HL-60 (cell line): Measurements from ENCODE around the gene SLC37A3.

Experiments
- DNase-seq, 2 experiments: peaks; one replicate each; pipeline ENCODE4 v3.0.0-alpha.2; 2010 to 2020; ENCODE audit warnings: low read depth in 1 of 2, low spot score in 1 of 2
- H3K27ac ChIP-seq: fragments of 250-450 bp; sonication (Bioruptor Pico); replicated peaks from 2 replicates; pipeline ENCODE4 v1.5.1; 2020; ENCODE audit warnings: mild to moderate bottlenecking, moderate library complexity
- H3K27me3 ChIP-seq: fragments of 250-450 bp; sonication (Bioruptor Pico); 2 replicates; pipeline ENCODE4 v1.5.1; 2021; ENCODE audit warnings: mild to moderate bottlenecking, moderate library complexity; ENCODE audit not compliant: insufficient read depth, poor library complexity, severe bottlenecking
- H3K4me3 ChIP-seq: replicated peaks from 2 replicates; pipeline ENCODE4 v1.5.1; 2011; ENCODE audit warnings: mild to moderate bottlenecking, control low read depth, low read length; ENCODE audit not compliant: insufficient read depth
- GABPA ChIP-seq: IDR thresholded peaks from 2 replicates; pipeline ENCODE4 v1.6.1; 2012; ENCODE audit warnings: low read depth
- POLR2AphosphoS5 ChIP-seq: IDR thresholded peaks from 2 replicates; pipeline ENCODE4 v1.6.1; 2012; ENCODE audit warnings: low read depth
- SPI1 ChIP-seq: IDR thresholded peaks from 2 replicates; pipeline ENCODE4 v1.6.1; 2012; ENCODE audit warnings: low read depth, mild to moderate bottlenecking, borderline replicate concordance
- TF ChIP-seq, protein P1 (sequence below): IDR thresholded peaks from one replicate; pipeline ENCODE4 v1.5.1; 2011; ENCODE audit warnings: low read length, control low read depth, inconsistent platforms; ENCODE audit not compliant: insufficient read depth
- TF ChIP-seq, protein P2 (sequence below): IDR thresholded peaks from 2 replicates; pipeline ENCODE4 v1.6.1; 2012; ENCODE audit warnings: low read depth; ENCODE audit not compliant: insufficient replicate concordance

SLC37A3 gene

DNA sequence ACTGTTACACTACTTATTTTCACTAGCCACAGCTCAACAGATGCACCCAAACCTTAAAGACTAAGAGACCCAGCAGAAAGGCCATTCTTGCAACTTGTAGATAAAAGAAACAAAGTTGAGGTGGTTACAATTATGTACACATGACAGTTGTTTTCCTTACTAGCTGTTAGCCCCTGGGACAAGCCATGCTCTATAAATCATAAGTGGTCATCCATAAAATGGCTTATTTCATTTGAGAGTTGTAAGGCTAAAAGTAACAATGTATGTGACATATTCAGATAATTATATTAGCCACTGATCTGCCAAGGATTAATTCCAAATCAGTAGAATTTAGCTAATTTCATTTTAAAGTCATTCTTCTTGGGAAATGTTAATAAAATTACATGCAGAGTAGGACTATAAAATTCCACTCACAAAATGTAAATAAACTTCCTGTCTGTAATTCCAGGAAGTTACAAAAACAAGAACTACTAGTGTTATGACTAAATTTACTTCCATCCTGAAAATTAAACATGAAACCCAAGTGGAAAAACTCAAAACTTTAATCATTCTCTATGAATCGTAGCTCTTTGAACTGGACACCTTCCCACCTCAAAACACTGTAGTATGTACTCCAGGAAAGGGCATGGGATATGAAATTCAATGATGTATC lies 13.3 kb downstream of the SLC37A3 start:
- H3K4me3 ChIP-seq: no peak overlapping the region
- DNase-seq: no peak
- peaks cover 10% of the 10 kb centered on the region for H3K27me3 ChIP-seq
- H3K27ac ChIP-seq: no peak overlapping the region
- TF ChIP-seq POLR2AphosphoS5 (no peak), GABPA (no peak), SPI1 (no peak)
- TF ChIP-seq, protein P1, sequence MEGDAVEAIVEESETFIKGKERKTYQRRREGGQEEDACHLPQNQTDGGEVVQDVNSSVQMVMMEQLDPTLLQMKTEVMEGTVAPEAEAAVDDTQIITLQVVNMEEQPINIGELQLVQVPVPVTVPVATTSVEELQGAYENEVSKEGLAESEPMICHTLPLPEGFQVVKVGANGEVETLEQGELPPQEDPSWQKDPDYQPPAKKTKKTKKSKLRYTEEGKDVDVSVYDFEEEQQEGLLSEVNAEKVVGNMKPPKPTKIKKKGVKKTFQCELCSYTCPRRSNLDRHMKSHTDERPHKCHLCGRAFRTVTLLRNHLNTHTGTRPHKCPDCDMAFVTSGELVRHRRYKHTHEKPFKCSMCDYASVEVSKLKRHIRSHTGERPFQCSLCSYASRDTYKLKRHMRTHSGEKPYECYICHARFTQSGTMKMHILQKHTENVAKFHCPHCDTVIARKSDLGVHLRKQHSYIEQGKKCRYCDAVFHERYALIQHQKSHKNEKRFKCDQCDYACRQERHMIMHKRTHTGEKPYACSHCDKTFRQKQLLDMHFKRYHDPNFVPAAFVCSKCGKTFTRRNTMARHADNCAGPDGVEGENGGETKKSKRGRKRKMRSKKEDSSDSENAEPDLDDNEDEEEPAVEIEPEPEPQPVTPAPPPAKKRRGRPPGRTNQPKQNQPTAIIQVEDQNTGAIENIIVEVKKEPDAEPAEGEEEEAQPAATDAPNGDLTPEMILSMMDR: no peak
- TF ChIP-seq, protein P2, sequence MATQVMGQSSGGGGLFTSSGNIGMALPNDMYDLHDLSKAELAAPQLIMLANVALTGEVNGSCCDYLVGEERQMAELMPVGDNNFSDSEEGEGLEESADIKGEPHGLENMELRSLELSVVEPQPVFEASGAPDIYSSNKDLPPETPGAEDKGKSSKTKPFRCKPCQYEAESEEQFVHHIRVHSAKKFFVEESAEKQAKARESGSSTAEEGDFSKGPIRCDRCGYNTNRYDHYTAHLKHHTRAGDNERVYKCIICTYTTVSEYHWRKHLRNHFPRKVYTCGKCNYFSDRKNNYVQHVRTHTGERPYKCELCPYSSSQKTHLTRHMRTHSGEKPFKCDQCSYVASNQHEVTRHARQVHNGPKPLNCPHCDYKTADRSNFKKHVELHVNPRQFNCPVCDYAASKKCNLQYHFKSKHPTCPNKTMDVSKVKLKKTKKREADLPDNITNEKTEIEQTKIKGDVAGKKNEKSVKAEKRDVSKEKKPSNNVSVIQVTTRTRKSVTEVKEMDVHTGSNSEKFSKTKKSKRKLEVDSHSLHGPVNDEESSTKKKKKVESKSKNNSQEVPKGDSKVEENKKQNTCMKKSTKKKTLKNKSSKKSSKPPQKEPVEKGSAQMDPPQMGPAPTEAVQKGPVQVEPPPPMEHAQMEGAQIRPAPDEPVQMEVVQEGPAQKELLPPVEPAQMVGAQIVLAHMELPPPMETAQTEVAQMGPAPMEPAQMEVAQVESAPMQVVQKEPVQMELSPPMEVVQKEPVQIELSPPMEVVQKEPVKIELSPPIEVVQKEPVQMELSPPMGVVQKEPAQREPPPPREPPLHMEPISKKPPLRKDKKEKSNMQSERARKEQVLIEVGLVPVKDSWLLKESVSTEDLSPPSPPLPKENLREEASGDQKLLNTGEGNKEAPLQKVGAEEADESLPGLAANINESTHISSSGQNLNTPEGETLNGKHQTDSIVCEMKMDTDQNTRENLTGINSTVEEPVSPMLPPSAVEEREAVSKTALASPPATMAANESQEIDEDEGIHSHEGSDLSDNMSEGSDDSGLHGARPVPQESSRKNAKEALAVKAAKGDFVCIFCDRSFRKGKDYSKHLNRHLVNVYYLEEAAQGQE: no peak

DNA sequence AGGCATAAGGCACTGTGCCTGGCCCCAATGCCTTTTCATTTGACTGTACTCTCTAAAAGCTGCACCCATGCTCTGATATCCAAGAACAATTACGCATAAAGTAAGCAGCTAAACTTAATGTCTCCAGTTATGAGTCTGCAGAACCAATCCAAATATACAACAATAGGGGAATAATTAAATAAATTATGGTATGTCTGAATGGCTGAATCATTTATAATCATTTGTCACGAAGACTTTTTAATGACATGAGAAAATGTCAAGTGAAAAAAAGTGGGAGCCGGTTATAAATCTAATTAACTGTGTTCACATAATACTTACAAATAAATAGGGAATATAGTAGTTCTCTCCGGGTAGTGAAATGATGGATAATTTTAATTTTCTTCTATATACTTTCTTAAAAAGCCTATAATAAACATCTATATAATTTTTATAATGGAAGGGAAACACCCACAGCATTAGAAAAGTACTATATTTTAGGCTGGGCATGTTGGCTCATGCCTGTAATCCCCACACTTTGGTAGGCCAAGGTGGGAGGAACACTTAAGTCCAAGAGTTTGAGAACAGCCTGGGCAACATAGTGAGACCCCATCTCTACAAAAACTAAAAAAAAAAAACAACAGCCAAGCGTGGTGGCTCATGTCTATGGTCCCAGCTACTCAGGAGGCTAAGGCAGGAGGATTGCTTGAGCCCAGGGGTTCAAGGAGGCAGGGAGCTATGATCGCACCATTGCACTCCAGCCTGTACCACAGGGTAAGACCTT lies 14.2 kb downstream of the SLC37A3 start:
- H3K4me3 ChIP-seq: no peak overlapping the region
- H3K27me3 ChIP-seq: peaks cover 10% of the 10 kb centered on the region
- no peak for DNase-seq
- TF ChIP-seq GABPA (no peak), SPI1 (no peak), POLR2AphosphoS5 (no peak)
- TF ChIP-seq, protein P1: no peak
- TF ChIP-seq, protein P2: no peak
- H3K27ac ChIP-seq: no peak overlapping the region

DNA sequence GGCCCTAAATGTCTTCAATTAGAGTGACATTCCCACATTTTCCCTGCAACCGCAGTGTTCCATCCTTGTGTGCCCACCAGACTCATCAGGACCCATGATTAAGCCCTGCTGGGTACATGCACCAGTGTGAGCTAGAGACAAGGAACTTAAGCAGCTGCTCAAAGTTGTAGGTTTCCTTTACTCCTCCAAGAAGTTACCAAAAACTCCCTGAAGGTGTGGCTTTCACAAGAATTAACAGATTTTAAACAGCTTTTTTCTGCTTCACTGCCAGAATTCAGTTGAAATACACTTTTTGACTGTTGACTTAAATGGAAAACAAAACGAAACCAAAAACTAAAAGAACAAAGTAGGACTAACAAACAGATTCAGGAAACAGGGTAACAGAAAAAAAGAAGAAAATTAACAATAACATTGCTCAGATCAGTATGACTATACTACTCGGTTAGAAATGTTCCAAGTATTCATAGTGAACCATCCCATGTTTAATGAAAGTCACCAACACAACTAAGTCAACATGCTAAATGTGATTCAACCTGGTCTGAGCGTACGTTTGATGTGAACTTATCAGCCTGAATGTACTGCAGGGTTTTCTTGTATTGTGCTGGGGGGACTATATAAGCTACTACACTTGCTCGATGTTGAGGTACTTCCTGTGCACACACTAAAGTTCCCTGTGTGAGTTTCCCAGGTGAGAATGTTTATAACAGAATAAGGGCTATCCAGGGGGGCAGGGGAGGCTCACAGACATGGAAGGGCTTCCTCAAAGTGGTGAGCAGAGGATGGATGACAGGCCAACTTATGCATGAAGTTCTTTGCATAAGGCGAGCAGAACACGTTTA lies 22.2 kb downstream of the SLC37A3 start:
- peaks cover 8% of the 10 kb centered on the region for H3K27me3 ChIP-seq
- H3K27ac ChIP-seq: no peak overlapping the region
- DNase-seq: no peak
- TF ChIP-seq, protein P1: no peak
- TF ChIP-seq GABPA (no peak), POLR2AphosphoS5 (no peak), SPI1 (no peak)
- TF ChIP-seq, protein P2: no peak
- no peak overlapping the region for H3K4me3 ChIP-seq
